ENCODE measurements around the gene TCF12. TPM values are rescaled to one million over a fixed set of nuclear protein-coding genes. Genes with fewer than 3 reads are reported as not detected.

Gene TCF12
- total and polyA plus RNA-seq, 2 of the 8 experiments (the other 6 are each of a cell fraction or from before 2014, with no cell fraction given) = 85.8 to 101 TPM

- TF ChIP-seq CHD7 (IDR thresholded peaks at IDR 0.05; ENCODE audit: insufficient replicate concordance, low read length) (no peak), MAX (IDR thresholded peaks at IDR 0.05) (no peak), KDM1A (IDR thresholded peaks at IDR 0.05; ENCODE audit: borderline replicate concordance, low read length) (no peak), GABPA (IDR thresholded peaks at IDR 0.05; ENCODE audit: borderline replicate concordance, insufficient read depth, low read length) (no peak), JUND (IDR thresholded peaks at IDR 0.05; ENCODE audit: low read length) (no peak), SIN3A (conservative IDR thresholded peaks at IDR 0.05 in 1 of 2, IDR thresholded peaks at IDR 0.05 in 1 of 2; ENCODE audit: low read depth in 1 of 2, low read length in 2 of 2) (no peak), SP4 (IDR thresholded peaks at IDR 0.05; ENCODE audit: low read length) (no peak)
Measured at GRCh38 chr15:57003418-57003817, 85.0 kb downstream of the TCF12 start (continued).
